NCI-H524 treated with DMSO at 0.1 percent for 48 hours (cell line): ENCODE data around the gene UCN3.
"Not testable (repeated sequence)": the region's sequence is repeated elsewhere in the genome, so short reads cannot be mapped to it uniquely, and the experiment has no call there.

ENCODE experiments used
- DNase-seq: peaks from one replicate; lab custom pipeline; 2025; lab: John Stamatoyannopoulos, UW

UCN3 gene

DNA sequence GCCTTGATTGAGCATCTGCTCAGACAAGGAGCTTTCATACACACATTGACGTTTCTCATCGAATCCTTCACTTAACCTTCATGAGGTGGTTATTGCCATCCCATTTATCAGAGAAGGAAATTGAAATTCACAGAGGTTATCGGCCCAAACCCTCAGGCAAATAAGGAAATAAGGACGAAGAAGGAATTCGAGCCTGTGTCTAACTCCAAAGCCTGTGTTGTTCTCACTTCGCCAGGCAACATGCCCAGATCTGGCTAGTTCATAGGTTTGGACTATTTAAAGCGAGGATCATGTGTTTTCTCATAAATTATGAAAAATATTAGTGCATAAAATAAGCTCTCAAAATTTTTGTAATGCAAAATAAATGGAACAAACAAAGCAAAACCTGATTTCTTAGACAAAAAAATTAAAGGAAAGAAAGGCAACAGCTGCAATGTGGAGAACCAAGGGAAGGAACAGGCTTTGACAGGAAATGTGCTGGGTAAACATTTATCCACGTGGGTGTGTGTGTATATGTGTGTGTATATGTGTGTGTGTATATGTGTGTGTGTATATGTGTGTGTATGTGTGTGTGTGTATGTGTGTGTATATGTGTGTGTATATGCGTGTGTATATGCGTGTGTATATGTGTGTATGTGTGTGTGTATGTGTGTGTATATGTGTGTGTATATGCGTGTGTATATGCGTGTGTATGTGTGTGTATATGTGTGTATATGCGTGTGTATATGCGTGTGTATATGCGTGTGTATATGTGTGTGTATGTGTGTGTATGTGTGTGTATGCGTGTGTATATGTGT is 4.8 kb downstream of the UCN3 start:
- DNase-seq = no peak

DNA sequence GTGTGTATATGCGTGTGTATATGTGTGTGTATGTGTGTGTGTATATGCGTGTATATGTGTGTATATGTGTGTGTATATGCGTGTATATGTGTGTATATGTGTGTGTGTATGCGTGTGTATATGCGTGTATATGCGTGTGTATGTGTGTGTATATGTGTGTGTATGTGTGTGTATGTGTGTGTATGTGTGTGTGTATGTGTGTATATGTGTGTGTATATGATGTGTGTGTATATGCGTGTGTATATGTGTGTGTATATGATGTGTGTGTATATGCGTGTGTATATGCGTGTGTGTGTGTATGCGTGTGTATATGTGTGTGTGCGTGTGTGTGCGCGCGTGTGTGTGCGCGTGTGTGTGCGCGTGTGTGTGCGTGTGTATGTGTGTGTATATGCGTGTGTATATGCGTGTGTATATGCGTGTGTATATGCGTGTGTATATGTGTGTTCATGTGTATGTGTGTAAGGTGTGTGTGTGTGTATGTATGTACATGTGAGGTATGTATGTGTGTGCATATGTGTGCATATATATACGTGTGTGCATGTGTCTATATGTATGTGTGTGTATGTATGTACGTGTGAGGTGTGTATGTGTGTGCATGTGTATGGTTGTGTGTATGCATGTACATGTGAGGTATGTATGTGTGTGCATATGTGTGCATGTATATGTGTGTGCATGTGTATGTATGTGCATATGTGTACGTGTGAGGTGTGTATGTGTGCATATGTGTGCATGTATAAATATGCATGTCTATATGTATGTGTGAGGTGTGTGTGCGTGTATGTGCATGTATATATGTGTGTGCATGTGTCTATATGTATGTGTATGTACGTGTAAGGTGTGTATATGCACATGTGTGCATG is 6.0 kb downstream of the UCN3 start:
- DNase-seq = no peak

DNA sequence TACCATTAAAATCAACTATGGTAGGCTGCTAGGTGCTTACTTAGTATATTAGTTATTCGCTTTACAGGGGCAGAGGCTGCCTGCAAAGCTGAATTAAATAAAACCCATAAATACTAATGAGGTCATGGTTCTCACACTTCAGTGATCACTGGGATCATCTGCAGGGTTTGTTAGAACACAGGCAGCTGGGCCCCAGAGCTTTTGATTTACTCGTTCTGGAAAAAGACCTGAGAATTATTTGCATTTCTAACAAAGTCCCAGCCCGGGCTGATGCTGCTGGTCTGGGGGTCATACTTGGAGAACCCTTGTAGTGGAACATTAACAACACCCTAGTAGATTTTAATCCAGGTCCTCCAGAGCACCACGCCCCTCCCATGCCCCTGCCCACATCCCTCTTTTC is 8.5 kb downstream of the UCN3 start:
- DNase-seq = no peak

DNA sequence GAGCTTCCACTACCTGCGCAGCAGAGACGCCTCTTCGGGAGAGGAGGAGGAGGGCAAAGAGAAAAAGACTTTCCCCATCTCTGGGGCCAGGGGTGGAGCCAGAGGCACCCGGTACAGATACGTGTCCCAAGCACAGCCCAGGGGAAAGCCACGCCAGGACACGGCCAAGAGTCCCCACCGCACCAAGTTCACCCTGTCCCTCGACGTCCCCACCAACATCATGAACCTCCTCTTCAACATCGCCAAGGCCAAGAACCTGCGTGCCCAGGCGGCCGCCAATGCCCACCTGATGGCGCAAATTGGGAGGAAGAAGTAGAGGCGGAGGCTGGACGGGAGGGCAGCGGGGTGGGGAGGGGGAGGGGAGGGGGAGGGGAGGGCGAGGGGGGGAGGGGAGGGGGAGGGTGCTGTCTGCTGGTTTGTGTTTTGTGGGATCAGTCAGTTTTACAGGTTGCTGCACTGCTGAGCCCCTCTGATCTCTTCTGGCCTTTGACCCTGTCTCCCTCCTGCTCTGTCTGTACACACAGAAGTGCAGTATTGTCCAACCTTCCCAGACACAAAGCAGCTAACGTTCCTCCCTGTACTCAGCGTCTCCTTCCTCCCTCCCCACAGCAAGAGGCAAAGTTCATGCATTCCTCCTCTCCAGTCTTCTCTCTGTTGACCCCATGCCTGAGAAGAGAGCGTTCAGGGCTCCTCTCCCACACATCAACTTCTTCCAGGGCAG is 9.3 kb downstream of the UCN3 start:
- DNase-seq = no peak

DNA sequence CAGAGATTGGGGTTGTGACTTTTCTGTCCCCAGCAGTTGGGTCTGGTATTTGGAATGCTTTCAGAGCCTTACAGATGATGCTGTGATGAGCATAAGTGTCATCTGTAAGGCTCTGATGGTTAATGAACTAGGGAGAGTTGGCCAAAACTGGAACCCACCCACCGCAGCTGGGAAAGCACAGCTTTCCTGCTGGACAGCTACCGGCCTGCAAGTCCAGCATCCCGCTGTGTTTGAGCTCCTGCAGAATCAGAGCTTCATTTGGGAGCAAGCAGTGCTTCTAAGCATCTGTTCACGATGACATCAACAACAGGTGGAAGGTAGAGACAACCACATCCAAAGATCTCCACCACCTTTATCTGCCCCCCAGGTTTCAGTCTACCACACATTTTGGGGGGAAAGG is 11.7 kb downstream of the UCN3 start:
- DNase-seq = no peak

DNA sequence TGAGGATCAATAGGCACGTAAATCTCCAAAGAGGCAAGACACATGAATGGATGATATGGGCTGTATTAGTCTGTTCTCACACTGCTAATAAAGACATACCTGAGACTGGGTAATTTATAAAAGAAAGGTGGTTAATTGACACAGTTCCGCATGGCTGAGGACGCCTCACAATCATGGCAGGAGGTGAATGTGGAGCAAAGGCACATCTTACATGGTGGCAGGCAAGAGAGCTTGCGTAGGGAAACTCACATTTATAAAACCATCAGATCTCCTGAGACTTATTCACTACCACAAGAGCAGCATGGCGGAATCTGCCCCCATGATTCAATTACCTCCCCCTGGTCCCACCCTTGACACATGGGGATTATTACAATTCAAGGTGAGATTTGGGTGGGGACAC is 14.4 kb downstream of the UCN3 start:
- DNase-seq = not testable (repeated sequence)

DNA sequence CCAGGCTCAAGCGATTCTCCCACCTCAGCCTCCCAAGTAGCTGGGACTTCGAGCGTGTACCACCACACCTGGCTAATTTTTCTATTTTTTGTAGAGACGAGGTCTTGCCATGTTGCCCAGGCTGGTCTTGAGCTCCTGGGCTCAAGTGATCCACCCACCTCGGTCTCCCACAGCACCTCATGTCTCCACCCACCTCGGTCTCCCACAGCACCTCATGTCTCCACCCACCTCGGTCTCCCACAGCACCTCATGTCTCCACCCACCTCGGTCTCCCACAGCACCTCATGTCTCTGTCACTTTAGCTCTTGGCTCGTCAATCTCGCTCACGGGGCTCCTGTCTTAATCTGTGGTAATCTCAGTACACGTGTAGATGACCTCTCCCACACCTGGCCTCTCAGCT is 15.6 kb downstream of the UCN3 start:
- DNase-seq = not testable (repeated sequence)

DNA sequence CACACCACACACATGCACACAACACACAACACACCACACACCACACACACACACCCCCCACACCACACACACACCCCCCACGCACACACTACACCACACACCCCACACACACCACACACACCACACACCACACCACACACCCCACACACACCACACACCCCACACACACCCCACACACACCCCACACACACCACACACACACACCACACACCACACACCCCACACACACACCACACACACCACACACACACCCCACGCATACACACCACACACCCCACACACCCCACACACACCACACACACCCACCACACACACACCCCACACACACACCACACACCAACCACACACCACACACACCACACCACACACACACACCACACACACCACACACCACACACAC is 16.4 kb downstream of the UCN3 start:
- no peak for DNase-seq

DNA sequence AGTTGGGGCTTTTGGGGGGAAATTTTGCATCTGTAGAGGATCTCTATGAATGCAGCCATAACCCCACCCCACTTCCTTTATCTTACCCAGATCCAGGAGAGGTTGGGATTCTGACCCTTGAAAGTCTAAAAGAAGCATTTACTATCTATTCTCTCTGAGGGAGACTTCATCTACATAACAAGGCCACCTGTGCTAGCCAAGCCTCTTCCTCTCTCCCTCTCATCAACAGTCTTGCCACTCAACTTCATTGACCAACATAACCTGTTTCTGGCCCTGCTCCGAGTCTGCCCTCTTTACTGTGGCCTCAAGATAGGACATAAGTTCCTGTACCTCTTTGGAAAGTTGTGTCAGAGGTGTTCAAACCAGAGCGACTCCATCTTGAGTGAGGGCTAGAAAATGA is 20.5 kb downstream of the UCN3 start:
- no peak for DNase-seq

DNA sequence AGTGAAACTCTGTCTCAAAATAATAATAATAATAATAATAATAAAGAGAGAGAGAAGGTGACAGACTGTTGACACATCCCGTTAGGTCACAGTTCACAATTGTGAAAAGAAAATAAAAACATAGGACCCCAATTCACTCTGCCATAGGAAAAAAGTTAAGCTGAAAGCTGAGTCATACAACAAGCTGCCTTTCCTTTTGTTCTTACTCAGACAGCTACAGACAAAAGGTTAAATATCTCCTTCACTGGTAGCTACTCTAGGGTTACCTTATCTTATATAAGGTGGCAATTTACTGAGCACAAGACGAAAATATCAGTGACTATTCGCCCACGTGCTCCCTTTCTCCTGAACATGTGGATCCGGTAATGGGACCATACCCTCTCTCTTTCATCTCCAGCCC is 22.4 kb downstream of the UCN3 start:
- no peak for DNase-seq

DNA sequence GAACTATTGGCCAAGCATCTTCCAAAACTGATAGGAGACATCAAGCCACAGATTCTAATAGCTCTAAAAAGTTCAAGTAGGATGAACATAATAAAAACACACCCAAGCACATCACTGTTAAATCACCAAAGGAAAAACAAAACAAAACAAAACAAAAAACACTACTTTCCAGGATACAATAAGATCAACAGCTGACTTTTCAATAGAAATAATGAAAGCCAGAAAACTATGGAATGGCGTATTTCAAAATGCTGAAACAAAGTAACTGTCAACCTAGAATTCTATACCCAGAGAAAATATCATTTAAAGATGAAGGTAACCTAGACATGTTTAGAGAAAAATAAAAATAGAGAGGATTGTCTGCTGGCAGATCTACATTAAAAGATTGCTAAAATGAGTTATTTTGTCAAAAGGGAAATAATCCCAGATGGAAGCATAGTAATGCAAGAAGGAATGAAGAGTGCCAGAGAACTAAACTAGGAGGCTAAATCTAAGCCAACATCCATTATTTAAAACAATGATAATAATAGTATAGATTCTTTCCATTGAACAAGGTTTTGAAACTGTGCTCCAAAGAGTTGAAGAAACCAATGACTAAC is 25.9 kb downstream of the UCN3 start:
- DNase-seq = no peak

DNA sequence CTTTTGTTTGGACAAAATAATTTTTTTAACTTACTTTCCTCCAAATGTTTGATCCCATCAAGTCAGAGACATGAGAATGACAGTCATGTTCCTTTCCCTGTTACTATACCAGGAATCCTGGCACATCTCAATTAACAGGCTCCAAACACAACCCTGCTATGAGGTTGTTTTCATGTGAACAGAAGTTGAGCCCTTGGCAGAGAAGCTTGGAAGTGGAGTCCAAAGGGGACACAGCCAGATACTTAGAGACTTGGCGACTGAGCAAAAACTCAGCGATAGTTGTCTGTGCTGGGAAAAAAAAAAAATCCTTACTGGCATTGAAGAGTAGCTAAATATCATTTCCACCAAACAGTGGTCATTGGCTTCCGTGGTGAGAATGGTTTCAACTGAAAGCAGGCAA is 27.0 kb downstream of the UCN3 start:
- no peak for DNase-seq

DNA sequence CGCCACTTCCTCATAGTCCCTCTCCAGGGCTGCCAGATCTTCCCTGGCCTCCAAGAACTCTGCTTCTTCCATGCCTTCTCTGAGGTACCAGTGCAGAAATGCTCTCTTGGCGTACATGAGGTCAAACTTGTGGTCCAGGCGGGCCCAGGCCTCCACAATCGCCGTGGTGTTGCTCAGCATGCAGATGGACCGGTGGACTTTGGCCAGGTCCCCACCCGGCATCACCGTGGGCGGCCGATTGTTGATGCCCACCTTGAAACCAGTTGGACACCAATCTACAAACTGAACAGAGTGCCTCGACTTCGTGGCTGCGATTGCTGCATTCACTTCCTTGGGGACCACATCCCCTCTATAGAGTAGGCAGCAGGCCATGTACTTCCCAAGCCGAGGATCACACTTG is 28.8 kb downstream of the UCN3 start:
- no peak for DNase-seq

DNA sequence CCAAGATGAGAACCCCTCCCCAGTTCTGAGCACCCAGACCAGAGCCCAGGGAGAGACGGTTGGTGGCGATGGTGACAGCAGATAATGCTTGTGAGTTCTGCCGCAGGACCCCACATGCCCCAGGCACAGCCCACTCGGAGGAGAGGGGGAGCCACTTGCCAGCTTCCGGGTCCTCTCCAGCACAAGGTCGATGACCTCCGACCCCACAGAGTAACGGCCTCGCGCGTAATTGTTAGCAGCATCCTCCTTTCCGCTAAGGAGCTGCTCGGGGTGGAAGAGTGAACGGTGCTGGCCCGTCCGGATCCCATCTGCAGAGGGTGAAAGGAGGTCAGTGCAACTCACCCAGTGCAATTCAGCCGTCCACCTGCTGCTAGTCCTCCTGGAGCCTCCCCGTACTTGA is 30.4 kb downstream of the UCN3 start:
- no peak for DNase-seq

DNA sequence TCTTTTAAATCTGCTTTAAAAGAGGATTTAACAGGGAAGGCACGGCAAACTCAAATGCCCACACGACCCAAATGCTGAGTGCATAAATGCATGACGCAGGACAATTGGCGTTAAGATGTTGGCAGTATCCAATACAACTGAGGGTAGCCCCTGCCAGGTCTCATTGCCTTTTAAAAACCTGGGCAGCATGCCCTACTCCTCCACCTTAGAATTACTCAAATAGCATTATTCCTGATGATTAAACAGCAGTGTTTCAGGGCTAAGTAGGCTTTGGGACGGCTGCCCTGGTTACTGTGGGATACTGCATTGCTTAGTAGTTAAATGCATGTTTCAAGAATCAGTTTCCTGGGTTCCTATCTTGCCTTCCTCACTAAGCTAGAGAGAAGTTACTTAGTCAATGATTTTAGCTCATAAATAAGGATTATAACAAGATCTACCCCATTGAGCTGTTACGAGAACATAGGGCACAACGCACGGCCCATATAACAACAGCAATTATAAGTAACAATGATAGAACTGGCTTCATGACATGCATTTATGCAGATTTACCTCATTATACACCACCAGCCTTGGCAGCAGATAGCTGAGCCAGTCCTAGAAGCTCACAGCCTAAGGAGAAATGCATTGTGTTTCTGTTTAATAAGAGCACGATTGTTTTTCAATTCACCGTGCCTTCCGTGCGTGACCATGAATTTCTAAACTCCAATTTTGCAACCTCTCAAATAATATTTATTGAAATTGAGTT is 32.0 kb downstream of the UCN3 start:
- no peak for DNase-seq

DNA sequence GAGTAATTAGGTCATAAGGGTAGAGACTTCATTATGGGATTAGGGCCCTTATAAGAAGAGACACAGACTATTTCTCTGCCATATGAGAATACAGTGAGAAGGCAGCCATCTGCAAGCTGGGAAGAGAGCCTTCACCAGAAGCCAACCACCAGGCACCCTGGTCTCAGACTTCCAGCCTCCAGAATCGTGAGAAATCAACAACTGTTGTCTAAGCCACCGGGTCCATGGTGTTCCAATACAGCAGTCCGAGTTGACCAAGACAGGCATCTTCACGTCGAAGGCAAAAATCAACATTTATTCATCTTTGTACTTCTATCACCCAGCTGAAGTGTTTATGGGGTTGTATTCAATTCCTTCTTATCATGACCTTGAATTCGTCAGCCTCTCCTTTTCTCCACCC is 34.6 kb downstream of the UCN3 start:
- DNase-seq = no peak

DNA sequence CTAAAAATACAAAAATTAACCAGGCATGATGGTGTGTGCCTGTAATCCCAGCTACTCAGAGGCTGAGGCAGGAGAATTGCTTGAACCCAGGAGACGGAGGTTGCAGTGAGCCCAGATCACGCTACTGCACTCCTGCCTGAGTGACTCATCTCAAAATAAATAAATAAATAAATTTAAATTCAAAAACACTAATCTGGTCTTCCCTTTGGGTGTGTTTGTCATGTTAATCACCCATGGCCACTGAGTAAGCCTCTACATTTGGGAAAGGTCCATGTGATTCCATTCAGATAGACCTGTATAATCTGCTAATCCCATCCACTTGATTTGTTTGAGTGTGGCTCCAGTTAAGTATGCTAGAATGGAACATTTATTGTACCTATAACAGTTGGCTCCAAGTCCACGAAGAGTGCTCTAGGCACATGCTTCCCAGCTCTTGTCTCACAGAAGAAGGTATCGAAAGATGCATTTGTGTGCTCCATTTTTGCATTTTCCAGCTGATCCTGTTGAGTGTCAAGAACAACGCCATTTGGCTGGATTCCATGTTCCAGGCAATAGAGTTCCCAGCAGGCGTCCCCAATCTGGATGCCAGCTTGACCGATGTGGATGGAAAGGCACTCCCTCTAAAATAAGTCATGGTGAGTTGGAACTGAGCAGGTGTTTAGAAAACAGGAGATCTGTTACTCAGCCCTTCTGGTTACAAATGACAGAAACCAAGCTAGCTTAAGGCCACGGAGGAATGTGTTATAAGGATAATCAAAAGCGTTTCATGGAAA is 35.9 kb downstream of the UCN3 start:
- DNase-seq = peak; percentile 28

DNA sequence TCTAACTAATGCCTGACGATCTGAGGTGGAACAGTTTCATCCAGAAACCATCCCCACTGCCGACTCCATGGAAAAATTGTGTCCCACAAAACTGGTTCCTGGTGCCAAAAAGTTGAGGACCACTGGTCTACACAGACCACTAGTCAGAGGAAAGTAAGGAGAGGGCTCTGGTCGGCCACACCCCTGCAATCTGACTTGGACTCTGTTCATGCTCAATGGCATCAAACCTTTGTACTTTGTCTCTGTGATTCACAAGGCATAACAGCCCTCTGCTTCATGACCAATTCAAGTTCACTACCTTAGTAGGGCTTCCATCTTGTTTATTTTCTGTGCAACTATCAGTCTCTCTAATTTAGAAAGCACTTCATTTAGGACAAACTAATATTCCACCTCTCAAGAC is 38.0 kb downstream of the UCN3 start:
- DNase-seq = no peak

DNA sequence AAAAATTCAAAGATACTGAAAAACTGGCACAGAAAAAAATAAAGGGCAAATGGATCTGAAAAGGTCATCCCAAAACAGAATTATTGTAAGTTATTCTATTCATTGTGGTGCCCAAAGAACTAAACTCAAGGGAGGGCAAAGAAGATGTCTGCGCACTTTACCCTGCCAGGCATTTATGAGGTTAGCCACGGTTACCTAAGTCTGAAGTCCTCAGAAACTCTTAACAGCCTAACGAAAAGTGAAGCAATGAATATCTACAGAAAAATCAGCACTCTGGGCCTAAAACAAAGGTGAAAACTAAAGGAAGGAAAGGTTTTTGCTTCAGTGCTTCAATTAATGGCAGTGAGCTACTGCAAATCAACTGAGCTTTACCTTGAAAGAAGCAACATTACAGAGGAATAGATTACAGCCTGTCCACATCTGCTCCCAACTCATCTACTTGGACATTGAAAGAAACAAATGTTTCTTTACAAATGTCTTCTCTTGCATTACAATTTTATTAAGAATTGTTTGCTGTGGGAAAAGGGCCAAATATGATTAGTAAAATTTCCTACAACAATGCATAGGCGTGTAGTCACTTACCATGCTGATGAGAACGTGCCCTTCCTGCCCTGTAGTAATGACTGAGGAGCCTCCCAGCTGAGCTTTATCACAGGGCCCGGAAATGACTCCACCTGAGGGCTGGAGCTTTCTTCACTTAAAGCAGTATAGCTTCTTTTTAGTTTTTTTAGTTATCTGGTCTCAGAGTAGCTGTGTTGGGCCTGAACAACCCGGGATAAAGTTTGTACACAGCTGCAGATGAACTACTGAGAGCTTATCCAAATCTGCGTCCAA is 39.7 kb downstream of the UCN3 start, which contains the start of gene TUBAL3:
TUBAL3 (minus strand) TSS at position 621 of the 834 bp plus-strand sequence; CDS start at position 585, 36 bp downstream.
- no peak for DNase-seq

DNA sequence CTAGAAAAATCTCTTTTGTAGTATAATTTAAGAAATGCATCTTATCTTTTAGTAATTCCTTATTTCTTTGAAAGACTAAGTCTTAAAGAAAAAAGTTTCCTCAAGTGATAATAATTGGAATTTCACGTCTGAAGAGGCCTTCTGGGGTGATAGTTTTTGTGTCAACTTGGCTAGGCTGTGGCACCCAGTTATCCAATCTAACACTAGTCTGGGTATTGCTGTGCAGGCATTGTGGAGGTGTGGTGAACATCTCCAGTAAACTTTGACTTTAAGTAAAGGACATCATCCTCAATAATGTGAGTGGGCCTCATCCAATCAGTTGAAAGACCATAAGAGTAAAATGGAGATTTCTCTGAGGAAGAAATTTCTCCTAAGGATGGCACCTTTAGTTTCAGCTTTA is 42.2 kb downstream of the UCN3 start:
- DNase-seq = no peak
